ENCODE data around the gene KLHL17.
"Not testable (repeated sequence)": the region's sequence is repeated elsewhere in the genome, so short reads cannot be mapped to it uniquely, and the experiment has no call there.

Gene KLHL17

GRCh38 chr1:982765-983436, 22.5 kb downstream of the KLHL17 start:
- no peak for DNase-seq (ENCODE audit: low read depth)

GRCh38 chr1:983798-984475, 23.6 kb downstream of the KLHL17 start:
- DNase-seq (ENCODE audit: low read depth) = peak; percentile 48

DNA sequence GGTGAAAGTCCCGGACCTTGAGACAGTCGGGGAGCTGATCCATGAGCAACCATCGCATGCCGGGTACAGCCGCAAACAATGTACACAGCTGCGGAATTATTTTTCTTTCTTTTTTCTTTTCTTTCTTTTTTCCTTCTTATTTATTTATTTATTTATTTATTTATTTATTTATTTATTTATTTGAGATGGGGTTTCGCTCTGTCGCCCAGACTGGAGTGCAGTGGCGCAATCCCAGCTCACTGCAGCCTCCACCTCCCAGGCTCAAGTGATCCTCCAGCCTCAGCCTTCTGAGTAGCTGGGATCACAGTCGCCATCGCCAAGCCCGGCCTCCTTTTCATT, 24.1 kb downstream of the KLHL17 start:
- DNase-seq (ENCODE audit: low read depth) = no peak

- no peak for DNase-seq (ENCODE audit: low read depth)
These were observed 24.7 kb downstream of the KLHL17 start for GRCh38 chr1:985126-985525.

DNA sequence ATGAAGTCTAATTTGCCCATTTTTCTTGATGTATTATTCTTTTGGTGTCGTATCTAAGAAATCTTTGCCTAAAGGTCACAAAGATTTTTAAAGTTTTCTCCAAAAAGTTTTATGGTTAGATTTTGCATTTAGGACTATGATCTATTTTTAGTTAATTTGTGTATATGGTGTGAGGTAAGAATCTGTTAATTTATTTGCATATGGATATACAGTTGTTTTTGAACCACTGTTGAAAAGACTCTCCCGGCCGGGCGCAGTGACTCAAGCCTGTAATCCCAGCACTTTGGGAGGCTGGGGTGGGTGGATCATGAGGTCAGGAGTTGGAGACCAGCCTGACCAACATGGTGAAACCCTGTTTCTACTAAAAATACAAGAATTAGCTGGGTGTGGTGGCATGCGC, 27.7 kb downstream of the KLHL17 start:
- DNase-seq (ENCODE audit: low read depth) = not testable (repeated sequence)

- DNase-seq (ENCODE audit: low read depth) = not testable (repeated sequence)
These were observed 30.9 kb downstream of the KLHL17 start for GRCh38 chr1:991275-991674.

DNA sequence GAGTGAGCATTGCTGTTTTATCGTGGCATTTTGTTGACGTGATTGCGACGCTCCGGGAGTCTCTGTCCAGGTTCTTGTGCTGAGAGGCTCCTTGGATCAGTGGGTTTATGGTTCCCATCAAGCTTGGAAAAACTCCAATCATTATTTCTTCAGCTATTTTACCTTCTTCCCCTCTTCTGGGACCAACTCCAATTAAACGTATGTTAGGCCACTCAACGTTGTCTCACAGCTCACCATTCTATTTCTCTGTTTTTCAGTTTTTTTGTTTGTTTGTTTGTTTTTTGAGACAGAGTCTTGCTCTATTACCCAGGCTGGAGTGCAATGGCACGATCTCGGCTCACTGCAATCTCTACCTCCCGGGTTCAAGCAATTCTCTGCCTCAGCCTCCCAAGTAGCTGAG, 31.5 kb downstream of the KLHL17 start:
- no peak for DNase-seq (ENCODE audit: low read depth)

DNA sequence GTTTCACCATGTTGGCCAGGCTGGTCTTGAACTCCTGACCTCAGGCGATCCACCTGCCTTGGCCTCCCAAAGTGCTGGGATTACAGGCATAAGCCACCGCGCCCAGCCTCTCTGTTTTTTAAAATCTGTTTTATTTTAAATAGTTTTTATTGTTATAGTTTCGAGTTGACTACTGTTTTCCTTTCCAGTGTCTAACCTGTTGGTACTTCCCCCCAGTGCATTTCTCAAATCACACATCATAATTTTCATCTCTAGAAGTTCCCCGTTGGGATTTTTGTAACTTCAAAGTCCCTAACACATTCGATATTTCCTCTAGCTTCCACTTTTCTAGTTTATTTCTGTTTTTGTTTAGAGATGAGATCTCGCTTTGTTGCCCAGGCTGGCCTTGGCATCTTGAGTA, 32.0 kb downstream of the KLHL17 start:
- no peak for DNase-seq (ENCODE audit: low read depth)

DNA sequence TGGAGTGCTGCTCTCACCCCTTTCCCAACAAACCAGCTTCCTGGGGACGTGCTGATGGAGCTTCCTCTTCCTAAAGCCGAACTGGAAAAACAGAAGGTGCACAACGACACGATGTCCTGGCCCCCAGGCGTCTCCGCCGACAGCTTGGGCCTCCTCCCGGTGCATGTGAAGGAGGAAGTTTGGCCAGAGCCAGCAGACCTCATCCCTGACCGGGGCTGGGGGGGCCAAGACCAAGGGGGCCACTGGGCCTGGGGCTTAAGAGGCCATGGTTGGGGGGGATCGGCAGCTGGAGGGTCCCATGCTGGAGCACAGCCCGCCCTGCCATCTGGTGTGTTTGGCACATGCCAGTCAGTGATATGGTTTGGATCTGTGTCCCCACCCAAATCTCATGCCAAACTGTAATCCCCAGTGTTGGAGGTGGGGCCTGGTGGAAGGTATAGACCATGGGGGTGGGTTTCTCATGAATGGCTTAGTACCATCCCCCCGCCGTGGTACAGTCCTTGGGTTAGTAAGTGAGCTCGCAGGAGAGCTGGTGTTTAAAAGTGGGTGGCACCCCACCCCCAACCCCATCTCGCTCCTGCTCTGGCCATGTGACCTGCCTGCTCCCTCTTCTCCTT, 33.1 kb downstream of the KLHL17 start:
- DNase-seq (ENCODE audit: low read depth) = no peak

DNA sequence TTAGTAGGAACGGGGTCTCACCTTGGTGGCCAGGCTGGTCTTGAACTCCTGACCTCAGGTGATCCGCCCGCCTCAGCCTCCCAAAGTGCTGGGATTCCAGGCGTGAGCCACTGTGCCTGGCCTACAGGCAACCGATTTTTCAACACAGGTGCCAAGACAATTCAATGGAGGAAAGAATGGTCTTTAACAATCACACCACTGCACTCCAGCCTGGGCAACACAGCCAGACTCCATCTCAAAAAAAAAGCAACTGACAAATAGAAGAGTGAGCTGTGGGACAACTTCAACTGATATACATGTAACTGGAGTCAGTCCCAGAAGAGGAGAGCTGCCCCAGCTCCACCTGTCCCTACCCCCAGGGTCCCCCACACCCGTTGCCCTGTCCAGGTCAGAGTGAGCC, 34.2 kb downstream of the KLHL17 start:
- not testable (repeated sequence) for DNase-seq (ENCODE audit: low read depth)

GRCh38 chr1:995665-996633, 35.6 kb downstream of the KLHL17 start:
- DNase-seq (ENCODE audit: low read depth) = no peak

DNA sequence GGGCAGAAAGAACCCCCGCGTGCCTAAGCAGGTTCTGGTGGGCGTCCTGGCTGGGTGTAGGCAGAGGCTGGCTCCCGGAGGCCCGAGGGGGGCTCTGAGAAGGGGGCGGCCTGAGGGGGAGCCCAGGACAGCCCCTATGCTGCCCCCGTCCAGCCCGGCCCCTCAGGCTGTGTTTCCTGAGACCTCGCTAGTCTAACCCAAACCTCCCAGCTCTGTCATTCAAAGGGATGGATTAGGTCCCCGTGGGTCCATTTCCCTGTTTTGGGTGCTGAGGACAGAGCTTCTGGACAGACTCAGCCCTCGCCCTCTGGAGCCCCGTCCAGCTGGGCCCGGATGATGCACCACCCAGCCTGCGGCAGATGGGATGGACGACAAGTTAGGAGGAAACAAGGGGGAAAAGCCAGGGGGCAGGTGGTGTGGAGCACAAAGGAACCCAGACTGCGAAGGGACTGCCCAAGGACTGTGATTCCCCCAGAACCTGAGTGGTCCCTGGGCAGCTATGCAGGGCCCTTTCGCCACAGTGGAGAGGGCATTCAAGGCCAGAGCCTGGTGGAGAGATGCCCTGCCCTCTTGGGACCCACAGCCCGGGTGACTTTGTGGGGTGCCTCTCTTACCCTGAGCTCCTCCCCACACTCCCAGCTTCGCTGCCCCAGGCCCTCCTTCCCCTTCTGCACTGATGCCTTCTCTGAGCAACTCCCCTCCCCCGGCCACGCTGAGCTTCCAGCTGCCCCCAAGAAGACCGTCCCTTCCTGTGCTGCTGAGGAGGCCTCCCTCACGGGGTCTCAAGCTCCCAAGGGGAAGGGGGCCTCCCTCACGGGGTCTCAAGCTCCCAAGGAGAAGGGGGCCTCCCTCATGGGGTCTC, 36.7 kb downstream of the KLHL17 start:
- DNase-seq (ENCODE audit: low read depth) = no peak

GRCh38 chr1:997713-997992, 37.3 kb downstream of the KLHL17 start:
- DNase-seq (ENCODE audit: low read depth) = no peak

- no peak for DNase-seq (ENCODE audit: low read depth)
These were observed 37.8 kb downstream of the KLHL17 start for GRCh38 chr1:997993-998744.

GRCh38 chr1:998745-998994, 38.3 kb downstream of the KLHL17 start:
- no peak for DNase-seq (ENCODE audit: low read depth)

- no peak for DNase-seq (ENCODE audit: low read depth)
These were observed 38.8 kb downstream of the KLHL17 start for GRCh38 chr1:998995-999724.

GRCh38 chr1:999725-1000356, 39.5 kb downstream of the KLHL17 start, which contains the start of gene HES4:
TSS of gene HES4 (minus strand) at chr1:1000097. CDS start at chr1:999973, 124 bp downstream.
- no peak for DNase-seq (ENCODE audit: low read depth)

GRCh38 chr1:1000357-1001056, 40.1 kb downstream of the KLHL17 start:
- DNase-seq (ENCODE audit: low read depth) = peak; percentile 47

- no peak for DNase-seq (ENCODE audit: low read depth)
These were observed 40.8 kb downstream of the KLHL17 start for GRCh38 chr1:1001057-1001783.

Data from stimulated activated CD8-positive, alpha-beta memory T cell treated with anti-CD3 and anti-CD28 coated beads, Interleukin-7, amount 100 ng/mL, for 24 hours (primary cell).